ENCODE data around the gene NBPF11. TPM values are rescaled to one million over a fixed set of nuclear protein-coding genes. Genes with fewer than 3 reads are reported as not detected.
"Not testable (repeated sequence)": the region's sequence is repeated elsewhere in the genome, so short reads cannot be mapped to it uniquely, and the experiment has no call there.

Gene NBPF11
- total and polyA plus RNA-seq, 4 donors = 2.8 to 15.3 (median 8.9) TPM

- H3K27me3 ChIP-seq (ENCODE audit: control insufficient read depth in 1 of 2, insufficient read depth in 2 of 2, low read length in 1 of 2); H3K4me1 ChIP-seq (ENCODE audit: control insufficient read depth in 1 of 2, insufficient read depth in 2 of 2, low read length in 2 of 2); H3K9me3 ChIP-seq (ENCODE audit: control insufficient read depth, low read length); H3K27ac ChIP-seq (ENCODE audit: low read depth in 1 of 2, low read length in 2 of 2); H3K36me3 ChIP-seq (ENCODE audit: control insufficient read depth in 1 of 2, insufficient read depth in 2 of 2, low read length in 1 of 2); H3K4me3 ChIP-seq (ENCODE audit: low read length in 2 of 2); DNase-seq; intact Hi-C loops (cut with DNase I): not testable (repeated sequence)
- peak; percentile 52 for ATAC-seq (ENCODE audit: low FRiP score)
- no CpG with 5 or more reads among the region's 13 CpGs for WGBS, 2 donors
Measured at GRCh38 chr1:148078090-148078489, 74.0 kb downstream of the NBPF11 start.

DNA sequence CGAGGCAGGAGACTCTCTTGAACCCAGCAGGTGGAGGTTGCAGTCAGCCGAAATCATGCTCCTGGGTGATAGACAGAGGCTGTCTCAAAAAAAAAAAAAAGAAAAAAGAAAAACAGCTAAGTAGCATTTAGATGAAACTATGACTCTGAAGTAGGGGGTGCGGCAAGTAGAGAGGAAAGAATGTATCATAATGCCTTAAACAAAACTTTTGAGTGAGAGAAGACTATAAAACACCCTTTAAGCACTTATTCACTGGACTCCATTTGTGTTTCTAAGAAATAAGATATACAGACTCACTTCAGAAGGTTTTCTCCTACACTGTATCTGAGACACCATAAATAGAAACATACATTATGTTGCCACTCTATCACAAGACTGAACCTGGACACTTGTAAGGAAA lies 74.6 kb downstream of the NBPF11 start:
- H3K9me3 ChIP-seq (ENCODE audit: control insufficient read depth, low read length); H3K4me1 ChIP-seq (ENCODE audit: control insufficient read depth in 1 of 2, insufficient read depth in 2 of 2, low read length in 2 of 2); ATAC-seq (ENCODE audit: low FRiP score); H3K27me3 ChIP-seq (ENCODE audit: control insufficient read depth in 1 of 2, insufficient read depth in 2 of 2, low read length in 1 of 2); intact Hi-C loops (cut with DNase I); H3K36me3 ChIP-seq (ENCODE audit: control insufficient read depth in 1 of 2, insufficient read depth in 2 of 2, low read length in 1 of 2); H3K4me3 ChIP-seq (ENCODE audit: low read length in 2 of 2); H3K27ac ChIP-seq (ENCODE audit: low read depth in 1 of 2, low read length in 2 of 2); DNase-seq: not testable (repeated sequence)
- WGBS, 2 donors = no CpG with 5 or more reads among the region's 3 CpGs

DNA sequence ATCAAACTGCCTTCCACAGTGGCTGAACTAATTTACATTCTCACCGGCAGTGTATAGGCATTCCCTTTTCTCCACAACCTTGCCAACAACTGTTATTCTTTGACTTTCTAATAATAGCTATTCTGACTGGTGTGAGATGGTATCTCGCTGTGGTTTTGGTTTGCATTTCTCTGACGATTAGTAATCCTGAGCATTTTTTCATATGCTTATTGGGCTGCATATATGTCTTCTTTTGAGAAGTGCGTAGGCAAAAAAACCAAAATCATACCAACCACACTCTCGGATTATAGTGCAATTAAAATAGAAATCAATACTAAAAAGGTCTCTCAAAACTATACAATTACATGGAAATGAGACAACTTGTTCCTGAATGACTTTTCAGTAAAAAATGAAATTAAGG lies 78.7 kb downstream of the NBPF11 start:
- DNase-seq; H3K27ac ChIP-seq (ENCODE audit: low read depth in 1 of 2, low read length in 2 of 2); H3K4me3 ChIP-seq (ENCODE audit: low read length in 2 of 2); H3K27me3 ChIP-seq (ENCODE audit: control insufficient read depth in 1 of 2, insufficient read depth in 2 of 2, low read length in 1 of 2); ATAC-seq (ENCODE audit: low FRiP score); H3K36me3 ChIP-seq (ENCODE audit: control insufficient read depth in 1 of 2, insufficient read depth in 2 of 2, low read length in 1 of 2); intact Hi-C loops (cut with DNase I); H3K4me1 ChIP-seq (ENCODE audit: control insufficient read depth in 1 of 2, insufficient read depth in 2 of 2, low read length in 2 of 2); H3K9me3 ChIP-seq (ENCODE audit: control insufficient read depth, low read length): not testable (repeated sequence)
- WGBS, 2 donors = no CpG with 5 or more reads among the region's 5 CpGs

DNA sequence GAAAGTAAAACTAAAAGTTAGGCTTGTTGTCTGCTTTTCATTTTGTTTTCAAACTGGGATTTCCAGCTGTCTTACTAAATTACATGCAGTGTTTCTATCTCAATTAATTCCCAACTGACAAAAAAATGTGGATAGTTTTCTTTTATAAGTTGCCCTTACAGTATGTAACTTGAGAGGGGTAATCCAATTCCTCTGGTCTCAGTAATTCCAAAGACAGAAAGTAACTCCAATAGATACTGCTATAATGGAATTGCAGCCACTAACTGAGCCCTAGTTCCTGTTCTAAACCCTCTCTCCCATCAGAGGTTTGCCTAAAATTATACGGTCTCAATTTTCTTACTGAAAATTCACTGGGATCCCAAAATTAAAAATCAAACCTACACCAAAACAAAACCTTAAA lies 83.5 kb downstream of the NBPF11 start:
- H3K9me3 ChIP-seq (ENCODE audit: control insufficient read depth, low read length); H3K27ac ChIP-seq (ENCODE audit: low read depth in 1 of 2, low read length in 2 of 2); H3K4me3 ChIP-seq (ENCODE audit: low read length in 2 of 2); ATAC-seq (ENCODE audit: low FRiP score); H3K4me1 ChIP-seq (ENCODE audit: control insufficient read depth in 1 of 2, insufficient read depth in 2 of 2, low read length in 2 of 2); DNase-seq; H3K36me3 ChIP-seq (ENCODE audit: control insufficient read depth in 1 of 2, insufficient read depth in 2 of 2, low read length in 1 of 2); H3K27me3 ChIP-seq (ENCODE audit: control insufficient read depth in 1 of 2, insufficient read depth in 2 of 2, low read length in 1 of 2); intact Hi-C loops (cut with DNase I): not testable (repeated sequence)
- no CpG with 5 or more reads among the region's 1 CpG for WGBS, 2 donors

GRCh38 chr1:148068201-148068600 lies 83.9 kb downstream of the NBPF11 start:
- H3K36me3 ChIP-seq (ENCODE audit: control insufficient read depth in 1 of 2, insufficient read depth in 2 of 2, low read length in 1 of 2); H3K9me3 ChIP-seq (ENCODE audit: control insufficient read depth, low read length); intact Hi-C loops (cut with DNase I); H3K27ac ChIP-seq (ENCODE audit: low read depth in 1 of 2, low read length in 2 of 2); H3K4me3 ChIP-seq (ENCODE audit: low read length in 2 of 2); H3K4me1 ChIP-seq (ENCODE audit: control insufficient read depth in 1 of 2, insufficient read depth in 2 of 2, low read length in 2 of 2); DNase-seq; ATAC-seq (ENCODE audit: low FRiP score); H3K27me3 ChIP-seq (ENCODE audit: control insufficient read depth in 1 of 2, insufficient read depth in 2 of 2, low read length in 1 of 2): not testable (repeated sequence)
- 57 to 60% methylated on average over 1 of the region's 5 CpGs for WGBS, 2 donors

DNA sequence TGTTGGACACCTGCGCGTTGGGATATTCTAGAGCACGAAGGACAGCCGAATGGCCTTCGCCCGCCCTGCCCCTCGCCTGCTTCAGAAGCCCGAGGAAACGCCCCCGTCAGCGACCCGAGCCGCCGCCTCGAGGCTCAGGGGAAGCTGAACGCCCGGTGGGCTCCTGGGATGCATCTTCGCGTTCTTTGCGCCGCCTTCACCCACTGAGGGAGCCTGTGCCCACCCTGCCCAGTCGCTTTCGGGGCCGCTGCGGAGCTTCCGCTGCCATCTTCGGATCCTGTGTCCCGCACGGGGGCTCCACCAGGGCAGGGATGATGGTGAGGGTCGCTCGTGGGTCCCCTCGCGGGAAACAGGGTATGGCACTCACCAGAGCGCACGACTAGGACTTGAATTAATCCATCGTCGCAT lies 91.8 kb downstream of the NBPF11 start:
- intact Hi-C loops (cut with DNase I); DNase-seq; H3K27me3 ChIP-seq (ENCODE audit: control insufficient read depth in 1 of 2, insufficient read depth in 2 of 2, low read length in 1 of 2); H3K4me1 ChIP-seq (ENCODE audit: control insufficient read depth in 1 of 2, insufficient read depth in 2 of 2, low read length in 2 of 2); ATAC-seq (ENCODE audit: low FRiP score); H3K36me3 ChIP-seq (ENCODE audit: control insufficient read depth in 1 of 2, insufficient read depth in 2 of 2, low read length in 1 of 2); H3K9me3 ChIP-seq (ENCODE audit: control insufficient read depth, low read length); H3K27ac ChIP-seq (ENCODE audit: low read depth in 1 of 2, low read length in 2 of 2); H3K4me3 ChIP-seq (ENCODE audit: low read length in 2 of 2): not testable (repeated sequence)
- WGBS, 2 donors = 1% methylated on average over 19 to 34 of the region's 37 CpGs

DNA sequence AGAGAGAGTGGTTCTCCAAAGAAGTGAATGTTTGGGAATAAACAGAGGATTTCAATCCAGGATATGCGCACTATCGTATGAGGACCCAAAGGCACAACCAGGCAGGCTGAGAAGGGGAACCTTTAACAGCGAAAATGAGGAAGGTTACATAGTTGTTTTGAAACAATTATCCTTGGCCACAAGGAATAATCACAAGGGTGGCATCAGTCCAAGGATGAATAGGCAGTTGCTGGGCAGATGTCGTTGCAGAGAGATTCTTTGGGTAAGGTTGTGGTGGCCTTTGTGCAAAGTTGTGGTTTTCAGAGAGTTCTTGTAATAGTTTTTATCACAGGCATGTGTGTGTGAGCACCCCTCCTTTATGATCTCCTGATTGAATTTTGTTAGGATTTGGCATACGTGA lies 94.7 kb downstream of the NBPF11 start:
- ATAC-seq (ENCODE audit: low FRiP score); H3K27me3 ChIP-seq (ENCODE audit: control insufficient read depth in 1 of 2, insufficient read depth in 2 of 2, low read length in 1 of 2); H3K4me1 ChIP-seq (ENCODE audit: control insufficient read depth in 1 of 2, insufficient read depth in 2 of 2, low read length in 2 of 2); H3K9me3 ChIP-seq (ENCODE audit: control insufficient read depth, low read length); intact Hi-C loops (cut with DNase I); H3K36me3 ChIP-seq (ENCODE audit: control insufficient read depth in 1 of 2, insufficient read depth in 2 of 2, low read length in 1 of 2); H3K27ac ChIP-seq (ENCODE audit: low read depth in 1 of 2, low read length in 2 of 2); H3K4me3 ChIP-seq (ENCODE audit: low read length in 2 of 2): not testable (repeated sequence)
- 83 to 87% methylated on average over 3 to 4 of the region's 5 CpGs for WGBS, 2 donors
- peak in 1 of 2 donors; percentile 58 for DNase-seq

Other genes starting within 250 kb of the NBPF11 start
- gene GJA8, start 249.5 kb downstream of the NBPF11 start, total RNA-seq = not detected
- not detected for gene GJA8, start 249.5 kb downstream of the NBPF11 start, polyA plus RNA-seq
- 10 to 100 TPM; 13.3 to 15.2 TPM for gene GPR89B, start 223.9 kb downstream of the NBPF11 start, total RNA-seq
- 10 to 100 TPM in 1 of 2 donors, 1 to 10 TPM in 1; 2.6 to 15.3 TPM for gene GPR89B, start 223.9 kb downstream of the NBPF11 start, polyA plus RNA-seq

Measured in aorta (tissue), 5 donors.